ENCODE data around the gene ENTPD1. TPM values are rescaled to one million over a fixed set of nuclear protein-coding genes. Genes with fewer than 3 reads are reported as not detected.

The ENTPD1 gene, protein sequence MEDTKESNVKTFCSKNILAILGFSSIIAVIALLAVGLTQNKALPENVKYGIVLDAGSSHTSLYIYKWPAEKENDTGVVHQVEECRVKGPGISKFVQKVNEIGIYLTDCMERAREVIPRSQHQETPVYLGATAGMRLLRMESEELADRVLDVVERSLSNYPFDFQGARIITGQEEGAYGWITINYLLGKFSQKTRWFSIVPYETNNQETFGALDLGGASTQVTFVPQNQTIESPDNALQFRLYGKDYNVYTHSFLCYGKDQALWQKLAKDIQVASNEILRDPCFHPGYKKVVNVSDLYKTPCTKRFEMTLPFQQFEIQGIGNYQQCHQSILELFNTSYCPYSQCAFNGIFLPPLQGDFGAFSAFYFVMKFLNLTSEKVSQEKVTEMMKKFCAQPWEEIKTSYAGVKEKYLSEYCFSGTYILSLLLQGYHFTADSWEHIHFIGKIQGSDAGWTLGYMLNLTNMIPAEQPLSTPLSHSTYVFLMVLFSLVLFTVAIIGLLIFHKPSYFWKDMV
- total RNA-seq (2021) (not detected in 2 replicates), Bru-seq, nascent RNA (percentile 8 among the genes with signal in this experiment), BruChase-seq, experiment 1, labeled RNA remaining after a 2-hour chase (percentile 8 among the genes with signal in this experiment), BruChase-seq, experiment 2, labeled RNA remaining after a 6-hour chase (percentile 2 among the genes with signal in this experiment)
- long read RNA-seq = 0 reads

DNA sequence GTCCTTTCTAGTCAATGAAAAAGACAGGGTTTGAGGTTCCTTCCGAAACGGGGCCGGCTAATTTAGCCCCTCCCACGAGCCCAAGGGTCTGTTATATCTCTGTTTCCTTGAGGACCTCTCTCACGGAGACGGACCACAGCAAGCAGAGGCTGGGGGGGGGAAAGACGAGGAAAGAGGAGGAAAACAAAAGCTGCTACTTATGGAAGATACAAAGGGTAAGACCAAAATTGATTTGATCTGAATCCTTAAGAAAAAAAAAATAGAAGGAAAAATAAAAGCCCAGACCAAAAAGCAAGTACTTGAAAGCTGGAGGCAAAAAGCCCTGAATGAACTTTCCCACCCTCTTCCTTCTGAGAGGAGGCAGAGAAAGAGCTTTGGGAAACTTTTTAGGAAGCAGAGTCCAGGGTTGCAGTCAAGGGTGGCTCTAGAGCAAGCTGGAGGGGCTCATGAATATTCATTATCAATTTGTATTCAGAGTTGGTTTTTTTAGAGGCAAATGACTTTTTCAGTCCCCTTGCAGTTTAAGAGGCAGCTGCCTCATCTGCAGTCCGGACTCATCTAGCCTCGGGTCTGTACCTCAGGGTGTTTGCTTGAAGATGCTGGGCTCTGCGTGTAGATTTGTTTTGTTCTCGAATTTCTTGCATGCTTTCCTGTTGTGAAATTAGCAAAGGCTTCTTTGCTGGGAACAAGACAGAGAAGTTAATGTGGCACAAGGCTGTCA is at the start of gene ENTPD1:
TSS of gene ENTPD1 (plus strand) at position 123 of the 721 bp plus-strand sequence. CDS start at position 200, 77 bp downstream.
- no TSS peak for BruUV-seq (replicated peaks)
- no peaks in the 10 kb centered on the region for H3K27me3 ChIP-seq (ENCODE audit: insufficient read depth, low read depth)
- ChIA-PET POLR2A (ENCODE audit: unreplicated experiment) (no interaction called here), CTCF (no interaction called here)
- H2AFZ ChIP-seq = no peak within 1 kb of the TSS
- H4K20me1 ChIP-seq (ENCODE audit: insufficient read depth) = no peaks in the 10 kb centered on the region
- no peaks in the 10 kb centered on the region for H3K9me2 ChIP-seq (ENCODE audit: insufficient read depth)
- no peak for TF ChIP-seq EZH2 (IDR thresholded peaks at IDR 0.05; ENCODE audit: low read depth)
- TF ChIP-seq, protein P1, sequence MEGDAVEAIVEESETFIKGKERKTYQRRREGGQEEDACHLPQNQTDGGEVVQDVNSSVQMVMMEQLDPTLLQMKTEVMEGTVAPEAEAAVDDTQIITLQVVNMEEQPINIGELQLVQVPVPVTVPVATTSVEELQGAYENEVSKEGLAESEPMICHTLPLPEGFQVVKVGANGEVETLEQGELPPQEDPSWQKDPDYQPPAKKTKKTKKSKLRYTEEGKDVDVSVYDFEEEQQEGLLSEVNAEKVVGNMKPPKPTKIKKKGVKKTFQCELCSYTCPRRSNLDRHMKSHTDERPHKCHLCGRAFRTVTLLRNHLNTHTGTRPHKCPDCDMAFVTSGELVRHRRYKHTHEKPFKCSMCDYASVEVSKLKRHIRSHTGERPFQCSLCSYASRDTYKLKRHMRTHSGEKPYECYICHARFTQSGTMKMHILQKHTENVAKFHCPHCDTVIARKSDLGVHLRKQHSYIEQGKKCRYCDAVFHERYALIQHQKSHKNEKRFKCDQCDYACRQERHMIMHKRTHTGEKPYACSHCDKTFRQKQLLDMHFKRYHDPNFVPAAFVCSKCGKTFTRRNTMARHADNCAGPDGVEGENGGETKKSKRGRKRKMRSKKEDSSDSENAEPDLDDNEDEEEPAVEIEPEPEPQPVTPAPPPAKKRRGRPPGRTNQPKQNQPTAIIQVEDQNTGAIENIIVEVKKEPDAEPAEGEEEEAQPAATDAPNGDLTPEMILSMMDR (conservative IDR thresholded peaks at IDR 0.05) = no peak
- DNase-seq = no peak
- no peaks in the 10 kb centered on the region for H3K36me3 ChIP-seq (ENCODE audit: low read depth)
- no peaks in the 10 kb centered on the region for H3F3A ChIP-seq (ENCODE audit: insufficient read depth, low read depth)
- H3K9me3 ChIP-seq (ENCODE audit: insufficient read depth, low read depth) = no peaks in the 10 kb centered on the region
- H3K4me1 ChIP-seq (replicated peaks; ENCODE audit: insufficient read depth) = no peaks in the 10 kb centered on the region
- intact Hi-C loops (cut with micrococcal nuclease; ENCODE audit: unreplicated experiment) = no loop called here
- H3K4me3 ChIP-seq = no peak within 1 kb of the TSS
- no peak within 1 kb of the TSS for H3K27ac ChIP-seq
- H3K4me2 ChIP-seq = 0 out of 2 replicates have a peak within 1 kb of the TSS, but pooled peaks have one; percentile 16
- H3K79me2 ChIP-seq (ENCODE audit: low read depth) = no peaks in the 10 kb centered on the region

DNA sequence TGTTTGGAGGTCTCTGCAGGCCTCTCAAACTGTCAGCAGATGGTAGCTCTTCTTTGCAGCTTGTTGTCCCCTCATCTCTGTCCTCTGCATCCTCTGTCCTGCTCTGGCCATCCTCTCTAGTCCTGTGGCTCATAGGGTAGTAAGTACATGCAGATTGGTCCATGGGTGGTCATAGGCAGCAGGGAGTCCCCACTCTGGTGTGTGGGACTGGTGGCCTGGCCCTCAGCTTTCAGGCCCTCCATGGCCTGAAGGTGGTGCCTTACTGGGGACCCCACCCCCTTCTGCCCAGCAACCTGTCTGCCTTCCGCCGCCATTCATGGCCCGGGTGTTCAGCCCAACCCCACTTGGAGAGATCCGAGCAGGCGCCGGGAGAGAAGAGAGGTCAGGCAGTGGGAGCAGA is 49.4 kb upstream of the ENTPD1 start:
- Histone ChIP-seq H3K27me3 (ENCODE audit: insufficient read depth, low read depth) (no peaks in the 10 kb centered on the region), H3K9me2 (ENCODE audit: insufficient read depth) (no peaks in the 10 kb centered on the region), H4K20me1 (ENCODE audit: insufficient read depth) (no peaks in the 10 kb centered on the region), H3K79me2 (ENCODE audit: low read depth) (no peaks in the 10 kb centered on the region), H2AFZ (no peak overlapping the region), H3K36me3 (ENCODE audit: low read depth) (no peaks in the 10 kb centered on the region), H3K27ac (no peak overlapping the region), H3F3A (ENCODE audit: insufficient read depth, low read depth) (no peaks in the 10 kb centered on the region), H3K4me1 (replicated peaks; ENCODE audit: insufficient read depth) (no peaks in the 10 kb centered on the region), H3K4me3 (no peak overlapping the region), H3K4me2 (no peak overlapping the region), H3K9me3 (ENCODE audit: insufficient read depth, low read depth) (no peaks in the 10 kb centered on the region)
- BruUV-seq (replicated peaks) = no TSS peak
- CTCF ChIA-PET = no interaction called here
- POLR2A ChIA-PET (ENCODE audit: unreplicated experiment) = no interaction called here
- intact Hi-C loops (cut with micrococcal nuclease; ENCODE audit: unreplicated experiment) = no loop called here
- TF ChIP-seq EZH2 (IDR thresholded peaks at IDR 0.05; ENCODE audit: low read depth) = no peak
- TF ChIP-seq, protein P1 (conservative IDR thresholded peaks at IDR 0.05) = no peak
- DNase-seq = no peak

DNA sequence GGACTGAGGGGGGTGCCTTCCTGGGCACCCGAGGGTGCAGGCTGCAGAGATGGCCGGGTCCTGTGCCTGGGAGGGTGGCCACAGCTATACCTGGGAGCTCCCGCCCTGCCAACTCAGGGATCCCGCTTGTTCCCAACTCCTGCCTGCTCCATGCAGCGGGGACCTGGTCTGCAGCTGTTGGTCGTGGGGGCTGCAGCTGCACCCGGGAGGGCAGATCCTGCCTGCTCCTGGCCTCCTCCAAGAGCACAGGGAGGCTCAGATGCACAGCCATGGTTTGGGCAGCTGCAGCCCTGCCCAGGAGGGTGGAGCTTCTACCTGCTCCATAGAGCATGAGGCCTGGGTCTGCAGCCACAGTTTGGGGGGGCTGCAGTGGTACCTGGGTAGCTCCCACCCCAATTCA is 49.0 kb upstream of the ENTPD1 start:
- intact Hi-C loops (cut with micrococcal nuclease; ENCODE audit: unreplicated experiment) = no loop called here
- no peaks in the 10 kb centered on the region for H4K20me1 ChIP-seq (ENCODE audit: insufficient read depth)
- no peak overlapping the region for H3K27ac ChIP-seq
- no peak overlapping the region for H3K4me3 ChIP-seq
- no peak overlapping the region for H2AFZ ChIP-seq
- no peaks in the 10 kb centered on the region for H3K9me2 ChIP-seq (ENCODE audit: insufficient read depth)
- H3K79me2 ChIP-seq (ENCODE audit: low read depth) = no peaks in the 10 kb centered on the region
- CTCF ChIA-PET = no interaction called here
- H3F3A ChIP-seq (ENCODE audit: insufficient read depth, low read depth) = no peaks in the 10 kb centered on the region
- H3K4me2 ChIP-seq = no peak overlapping the region
- DNase-seq = no peak
- H3K9me3 ChIP-seq (ENCODE audit: insufficient read depth, low read depth) = no peaks in the 10 kb centered on the region
- BruUV-seq (replicated peaks) = no TSS peak
- POLR2A ChIA-PET (ENCODE audit: unreplicated experiment) = no interaction called here
- TF ChIP-seq, protein P1 (conservative IDR thresholded peaks at IDR 0.05) = no peak
- TF ChIP-seq EZH2 (IDR thresholded peaks at IDR 0.05; ENCODE audit: low read depth) = no peak
- no peaks in the 10 kb centered on the region for H3K36me3 ChIP-seq (ENCODE audit: low read depth)
- H3K4me1 ChIP-seq (replicated peaks; ENCODE audit: insufficient read depth) = no peaks in the 10 kb centered on the region
- H3K27me3 ChIP-seq (ENCODE audit: insufficient read depth, low read depth) = no peaks in the 10 kb centered on the region
